ENCODE data around the gene VKORC1L1.

Gene VKORC1L1

GRCh38 chr7:65967361-65968155, 94.7 kb downstream of the VKORC1L1 start:
- no peak for TF ChIP-seq TEAD4 (IDR thresholded peaks at IDR 0.05)
- no peak for TF ChIP-seq ZBTB7A (IDR thresholded peaks at IDR 0.05; ENCODE audit: low read depth)
- TF ChIP-seq EP300 (IDR thresholded peaks at IDR 0.05; ENCODE audit: borderline replicate concordance) = no peak
- TF ChIP-seq RAD21 (IDR thresholded peaks at IDR 0.05; ENCODE audit: low read depth) = no peak
- TF ChIP-seq USF1 (IDR thresholded peaks at IDR 0.05) = no peak
- TF ChIP-seq TAF1 (IDR thresholded peaks at IDR 0.05; ENCODE audit: low read depth) = no peak
- no peak for TF ChIP-seq FOXM1 (IDR thresholded peaks at IDR 0.05; ENCODE audit: borderline replicate concordance, low read depth)
- no peak for TF ChIP-seq EGR1 (IDR thresholded peaks at IDR 0.05)
- no peak for TF ChIP-seq MAX (IDR thresholded peaks at IDR 0.05)
- no peak for TF ChIP-seq CREB1 (IDR thresholded peaks at IDR 0.05; ENCODE audit: low read depth)

- TF ChIP-seq TCF12 (IDR thresholded peaks at IDR 0.05; ENCODE audit: low read depth) = no peak
- TF ChIP-seq NFIC (IDR thresholded peaks at IDR 0.05) = no peak
These were observed 95.6 kb downstream of the VKORC1L1 start for GRCh38 chr7:65968256-65969185.

GRCh38 chr7:65971021-65971420, 98.1 kb downstream of the VKORC1L1 start:
- no peak for TF ChIP-seq CREB1 (IDR thresholded peaks at IDR 0.05; ENCODE audit: low read depth)
- TF ChIP-seq NFIC (IDR thresholded peaks at IDR 0.05) = no peak
- TF ChIP-seq TEAD4 (IDR thresholded peaks at IDR 0.05) = no peak
- TF ChIP-seq REST (IDR thresholded peaks at IDR 0.05; ENCODE audit: low read depth) = no peak
- no peak for TF ChIP-seq USF1 (IDR thresholded peaks at IDR 0.05)
- TF ChIP-seq EGR1 (IDR thresholded peaks at IDR 0.05) = no peak
- TF ChIP-seq EP300 (IDR thresholded peaks at IDR 0.05; ENCODE audit: borderline replicate concordance) = no peak
- no peak for TF ChIP-seq TCF12 (IDR thresholded peaks at IDR 0.05; ENCODE audit: low read depth)
- no peak for TF ChIP-seq RAD21 (IDR thresholded peaks at IDR 0.05; ENCODE audit: low read depth)

GRCh38 chr7:65972976-65973375, 100.1 kb downstream of the VKORC1L1 start:
- no peak for TF ChIP-seq EGR1 (IDR thresholded peaks at IDR 0.05)
- TF ChIP-seq TEAD4 (IDR thresholded peaks at IDR 0.05) = no peak
- no peak for TF ChIP-seq TCF12 (IDR thresholded peaks at IDR 0.05; ENCODE audit: low read depth)
- TF ChIP-seq REST (IDR thresholded peaks at IDR 0.05; ENCODE audit: low read depth) = no peak
- no peak for TF ChIP-seq RAD21 (IDR thresholded peaks at IDR 0.05; ENCODE audit: low read depth)
- TF ChIP-seq FOXM1 (IDR thresholded peaks at IDR 0.05; ENCODE audit: borderline replicate concordance, low read depth) = no peak
- no peak for TF ChIP-seq MAX (IDR thresholded peaks at IDR 0.05)
- TF ChIP-seq USF1 (IDR thresholded peaks at IDR 0.05) = no peak
- TF ChIP-seq EP300 (IDR thresholded peaks at IDR 0.05; ENCODE audit: borderline replicate concordance) = no peak
- TF ChIP-seq ZBTB7A (IDR thresholded peaks at IDR 0.05; ENCODE audit: low read depth) = no peak
- TF ChIP-seq TAF1 (IDR thresholded peaks at IDR 0.05; ENCODE audit: low read depth) = no peak
- TF ChIP-seq YY1 (IDR thresholded peaks at IDR 0.05; ENCODE audit: low read depth) = no peak
- no peak for TF ChIP-seq CREB1 (IDR thresholded peaks at IDR 0.05; ENCODE audit: low read depth)
- TF ChIP-seq NFIC (IDR thresholded peaks at IDR 0.05) = no peak
- no peak for TF ChIP-seq CEBPB (IDR thresholded peaks at IDR 0.05)
